SU-DHL-6 (cell line): ENCODE results near the gene RELL1.

Source experiments
- CTCF ChIP-seq: fragments of 200-600 bp; sonication (generic); IDR thresholded peaks from one replicate; pipeline ENCODE4 v1.5.1; 2017; ENCODE audit warnings: antibody characterized with exemption, mild to moderate bottlenecking, low read length, moderate library complexity; ENCODE audit not compliant: insufficient read depth, poor library complexity, severe bottlenecking
- EZH2phosphoT487 ChIP-seq: fragments of 200-600 bp; sonication (generic), shearing (Covaris generic); conservative IDR thresholded peaks from 2 replicates; pipeline ENCODE4 v1.6.1; 2018; ENCODE audit warnings: mild to moderate bottlenecking, antibody characterized with exemption, low read length, moderate library complexity, mixed read lengths

- TF ChIP-seq CTCF (no peak), EZH2phosphoT487 (no peak)
Measured at GRCh38 chr4:37661772-37662171, 24.4 kb downstream of the RELL1 start.
